HEK293 (cell line): ENCODE data around the gene ACTN3.

ENCODE experiments used
- CTCF ChIA-PET: fragments of 350-600 bp; formaldehyde crosslinking; extraction: SDS; loops from one replicate; lab custom pipeline; 2021; ENCODE audit warnings: antibody characterized with exemption; lab: Yijun Ruan, JAX
- POLR2A ChIA-PET: fragments of 300-600 bp; formaldehyde crosslinking; extraction: SDS; loops from one replicate; lab custom pipeline; 2020; ENCODE audit warnings: antibody characterized with exemption, inconsistent platforms; lab: Yijun Ruan, JAX
- H3K27ac ChIP-seq: fragments of 200-500 bp; sonication (Bioruptor generic); 2 replicates; pipeline ENCODE4 v1.5.1; 2014; ENCODE audit warnings: low read depth, low read length, control low read depth, inconsistent platforms; ENCODE audit errors: extremely low read depth
- H3K36me3 ChIP-seq, 2 experiments: fragments of 200-500 bp in 1 of 2; sonication (Bioruptor generic) in 1 of 2; 1 replicate in 1 of 2; 2 replicates in 1 of 2; pipeline ENCODE4 v1.5.1; 2014 to 2017; ENCODE audit warnings: inconsistent platforms in 2 of 2, low read length in 2 of 2; ENCODE audit not compliant: control insufficient read depth in 2 of 2, insufficient read depth in 1 of 2
- H3K4me1 ChIP-seq: fragments of 200-500 bp; sonication (Bioruptor generic); 2 replicates; pipeline ENCODE4 v1.5.1; 2014; ENCODE audit warnings: mild to moderate bottlenecking, low read length, inconsistent platforms; ENCODE audit not compliant: control insufficient read depth, insufficient read depth
- H3K4me3 ChIP-seq: 2 replicates; pipeline ENCODE4 v1.5.1; 2011; ENCODE audit warnings: low read depth, mild to moderate bottlenecking, control low read depth, low read length, moderate library complexity
- H3K9me3 ChIP-seq: fragments of 200-500 bp; sonication (Bioruptor generic); 2 replicates; pipeline ENCODE4 v1.5.1; 2014; ENCODE audit warnings: low read depth, low read length, inconsistent platforms; ENCODE audit not compliant: control insufficient read depth, insufficient read depth
- BCL6B ChIP-seq: fragments of 450-650 bp; formaldehyde crosslinking; IDR thresholded peaks from 2 replicates; pipeline ENCODE4 v1.5.1; 2017; ENCODE audit warnings: missing biosample characterization, missing genetic modification characterization
- GLI4 ChIP-seq: fragments of 450-650 bp; formaldehyde crosslinking; IDR thresholded peaks from 2 replicates; pipeline ENCODE4 v1.5.1; 2016; ENCODE audit warnings: missing biosample characterization, missing genetic modification characterization
- GLIS2 ChIP-seq: fragments of 450-650 bp; formaldehyde crosslinking; IDR thresholded peaks from 2 replicates; pipeline ENCODE4 v1.5.1; 2016; ENCODE audit warnings: missing biosample characterization, missing genetic modification characterization
- KLF1 ChIP-seq: fragments of 450-650 bp; formaldehyde crosslinking; IDR thresholded peaks from 2 replicates; pipeline ENCODE4 v1.5.1; 2016; ENCODE audit warnings: missing biosample characterization, missing genetic modification characterization
- MZF1 ChIP-seq: fragments of 450-650 bp; formaldehyde crosslinking; IDR thresholded peaks from 2 replicates; pipeline ENCODE4 v1.5.1; 2017; ENCODE audit warnings: missing biosample characterization, missing genetic modification characterization, borderline replicate concordance
- PRDM10 ChIP-seq: fragments of 450-650 bp; formaldehyde crosslinking; IDR thresholded peaks from 2 replicates; pipeline ENCODE4 v1.5.1; 2016; ENCODE audit warnings: missing biosample characterization, missing genetic modification characterization
- ZBTB1 ChIP-seq: fragments of 450-650 bp; formaldehyde crosslinking; IDR thresholded peaks from 2 replicates; pipeline ENCODE4 v1.5.1; 2016; ENCODE audit warnings: missing biosample characterization, missing genetic modification characterization
- ZBTB6 ChIP-seq: fragments of 450-650 bp; formaldehyde crosslinking; IDR thresholded peaks from 2 replicates; pipeline ENCODE4 v1.5.1; 2017; ENCODE audit warnings: missing biosample characterization, missing genetic modification characterization
- ZNF132 ChIP-seq: fragments of 450-650 bp; formaldehyde crosslinking; IDR thresholded peaks from 2 replicates; pipeline ENCODE4 v1.5.1; 2017; ENCODE audit warnings: missing biosample characterization, missing genetic modification characterization, borderline replicate concordance
- ZNF266 ChIP-seq: fragments of 450-650 bp; formaldehyde crosslinking; IDR thresholded peaks from 2 replicates; pipeline ENCODE4 v1.5.1; 2016; ENCODE audit warnings: missing biosample characterization, missing genetic modification characterization, low read depth
- ZNF341 ChIP-seq: fragments of 450-650 bp; formaldehyde crosslinking; IDR thresholded peaks from 2 replicates; pipeline ENCODE4; 2016; ENCODE audit warnings: low read depth, missing biosample characterization, missing genetic modification characterization
- ZNF548 ChIP-seq: fragments of 450-650 bp; formaldehyde crosslinking; IDR thresholded peaks from 2 replicates; pipeline ENCODE4 v1.5.1; 2016; ENCODE audit warnings: missing biosample characterization, missing genetic modification characterization
- ZNF596 ChIP-seq: fragments of 450-650 bp; IDR thresholded peaks from 2 replicates; pipeline ENCODE4 v1.5.0; 2018; ENCODE audit warnings: missing biosample characterization, mild to moderate bottlenecking, missing genetic modification characterization, moderate library complexity
- ZNF639 ChIP-seq: fragments of 450-650 bp; formaldehyde crosslinking; IDR thresholded peaks from 2 replicates; pipeline ENCODE4 v1.5.1; 2016; ENCODE audit warnings: missing biosample characterization, missing genetic modification characterization
- ZNF677 ChIP-seq: fragments of 450-650 bp; IDR thresholded peaks from 2 replicates; pipeline ENCODE4 v1.5.0; 2018; ENCODE audit warnings: missing biosample characterization, mild to moderate bottlenecking, missing genetic modification characterization, moderate library complexity
- ZNF747 ChIP-seq: fragments of 450-650 bp; formaldehyde crosslinking; IDR thresholded peaks from 2 replicates; pipeline ENCODE4 v1.5.1; 2016; ENCODE audit warnings: missing biosample characterization, missing genetic modification characterization
- ZSCAN5A ChIP-seq: fragments of 450-650 bp; formaldehyde crosslinking; IDR thresholded peaks from 2 replicates; pipeline ENCODE4 v1.5.1; 2016; ENCODE audit warnings: missing biosample characterization, missing genetic modification characterization

Gene ACTN3

GRCh38 chr11:66562907-66563583 lies 16.3 kb downstream of the ACTN3 start:
- ChIA-PET CTCF (interaction anchor here (0.6 to 1.0 kb wide), 6 partner anchors 17 to 145 kb away, joined by 3 to 4 read pairs (median 4); partner anchors contain the start of gene ZDHHC24), POLR2A (interaction anchor here (2.3 kb wide), 1 partner anchor 17 kb away, joined by 9 read pairs; the partner anchor contains the start of genes ACTN3 and ZDHHC24)
- Histone ChIP-seq H3K36me3 (no peaks in the 10 kb centered on the region), H3K9me3 (no peaks in the 10 kb centered on the region), H3K4me3 (no peak overlapping the region), H3K4me1 (no peaks in the 10 kb centered on the region), H3K27ac (no peak overlapping the region)
- TF ChIP-seq ZNF639 (tag by site-specific recombination) (no peak), ZNF132 (tag by site-specific recombination) (no peak), ZNF266 (tag by site-specific recombination) (no peak), ZNF596 (tag by site-specific recombination) (no peak), ZNF747 (tag by site-specific recombination) (no peak), GLIS2 (tag by site-specific recombination) (no peak), GLI4 (no peak), BCL6B (no peak), MZF1 (tag by site-specific recombination) (no peak), PRDM10 (tag by site-specific recombination) (no peak), ZNF548 (tag by site-specific recombination) (no peak), ZNF341 (no peak), ZBTB1 (no peak), ZSCAN5A (no peak), ZNF677 (tag by site-specific recombination) (no peak), KLF1 (tag by site-specific recombination) (no peak), ZBTB6 (no peak)
